Measurements from ENCODE around the gene CPTP. TPM values are rescaled to one million over a fixed set of nuclear protein-coding genes. Genes with fewer than 3 reads are reported as not detected.

CPTP gene
- total RNA-seq, 1 experiment from 2014 or later: 14.0 TPM

DNA sequence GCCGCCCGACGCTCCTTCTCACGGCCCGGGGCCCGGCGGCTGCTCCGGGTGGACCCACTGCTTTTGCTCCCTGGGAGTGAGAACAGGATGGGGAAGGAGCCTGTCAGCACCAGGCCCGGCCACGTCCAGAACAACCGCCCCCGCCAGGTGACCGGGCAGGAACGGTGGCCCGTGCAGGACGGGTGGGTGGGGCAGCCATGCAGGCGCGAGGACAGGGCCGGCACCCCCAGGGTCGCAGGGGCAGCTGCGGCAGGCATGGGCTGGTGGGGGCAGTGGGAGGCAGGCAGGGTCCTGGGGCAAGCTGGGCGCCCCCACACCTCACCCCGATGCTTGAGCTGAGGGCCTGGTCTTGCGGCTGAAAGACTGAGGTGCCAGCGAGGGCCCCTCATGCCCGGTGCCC lies 11.8 kb downstream of the CPTP start:
- no CpG with 5 or more reads among the region's 26 CpGs for WGBS (ENCODE audit: extremely low coverage, insufficient read length, low lambda C conversion rate)

More for the DNA sequence above, 11.8 kb downstream of the CPTP start:
- H3K23ac ChIP-seq (ENCODE audit: insufficient read length, low read depth, low read length): no peak overlapping the region
- Mint-ChIP-seq H3K27ac (no peak overlapping the region), H3K36me3 (ENCODE audit: insufficient read depth in 1 of 3, low read depth in 3 of 3) (peaks cover 15 to 31% (median 23%) of the 10 kb centered on the region in 3 experiments), H3K9me3 (peaks cover 0 to 8% of the 10 kb centered on the region in 2 experiments; a peak in 3 of 5 replicates), H3K27me3 (ENCODE audit: low read depth) (no peaks in the 10 kb centered on the region), H3K4me1 (no peaks in the 10 kb centered on the region), H3K4me3 (no peak overlapping the region)
- H3K9ac ChIP-seq (ENCODE audit: extremely low read depth, insufficient read length, low read length): no peak overlapping the region
- no peak overlapping the region for H4K5ac ChIP-seq (ENCODE audit: insufficient read length, low read depth, low read length)
- H3K79me1 ChIP-seq (ENCODE audit: insufficient read depth, low read depth, low read length, poor library complexity, severe bottlenecking): no peaks in the 10 kb centered on the region
- no peak overlapping the region for H3K56ac ChIP-seq (ENCODE audit: insufficient read length, low read depth, low read length)
- H2BK15ac ChIP-seq (ENCODE audit: low read depth, low read length): no peak overlapping the region
- H3K9me3 ChIP-seq (ENCODE audit: control insufficient read depth, low read depth, low read length): no peaks in the 10 kb centered on the region
- no peak overlapping the region for H2BK5ac ChIP-seq (ENCODE audit: insufficient read length, low read length)
- no peaks in the 10 kb centered on the region for H3K4me1 ChIP-seq (ENCODE audit: insufficient read depth, low read length)
- H3T11ph ChIP-seq (ENCODE audit: low read length): no peak overlapping the region
- no peak overlapping the region for H2AFZ ChIP-seq (ENCODE audit: low read length)
- no peak overlapping the region for H2BK12ac ChIP-seq (ENCODE audit: insufficient read length, low read depth, low read length)
- H3K23me2 ChIP-seq (ENCODE audit: insufficient read length, low read depth, low read length, poor library complexity, severe bottlenecking): no peaks in the 10 kb centered on the region
- no peak overlapping the region for H4K91ac ChIP-seq (ENCODE audit: insufficient read length, low read depth, low read length)
- H3K4ac ChIP-seq (ENCODE audit: low read depth, low read length): no peak overlapping the region
- H4K20me1 ChIP-seq (ENCODE audit: control insufficient read depth, insufficient read depth, insufficient read length): no peaks in the 10 kb centered on the region
- no peak for DNase-seq
- no peak overlapping the region for H2BK20ac ChIP-seq (ENCODE audit: low read depth, low read length, poor library complexity, severe bottlenecking)
- H3K4me2 ChIP-seq (ENCODE audit: insufficient read depth, insufficient read length, low read length): no peak overlapping the region
- H3K79me2 ChIP-seq (ENCODE audit: insufficient read depth, low read length): no peaks in the 10 kb centered on the region
- no peak overlapping the region for H2BK120ac ChIP-seq (ENCODE audit: low read depth, low read length, poor library complexity, severe bottlenecking)
- H3K18ac ChIP-seq (ENCODE audit: insufficient read length, low read depth, low read length): no peak overlapping the region
- no peaks in the 10 kb centered on the region for H3K27me3 ChIP-seq (ENCODE audit: insufficient read depth, low read length)
- H3K27ac ChIP-seq (ENCODE audit: insufficient read length, low read depth, low read length): no peak overlapping the region
- H2AK5ac ChIP-seq (ENCODE audit: insufficient read length, low read length): no peak overlapping the region
- TF ChIP-seq, protein P1, sequence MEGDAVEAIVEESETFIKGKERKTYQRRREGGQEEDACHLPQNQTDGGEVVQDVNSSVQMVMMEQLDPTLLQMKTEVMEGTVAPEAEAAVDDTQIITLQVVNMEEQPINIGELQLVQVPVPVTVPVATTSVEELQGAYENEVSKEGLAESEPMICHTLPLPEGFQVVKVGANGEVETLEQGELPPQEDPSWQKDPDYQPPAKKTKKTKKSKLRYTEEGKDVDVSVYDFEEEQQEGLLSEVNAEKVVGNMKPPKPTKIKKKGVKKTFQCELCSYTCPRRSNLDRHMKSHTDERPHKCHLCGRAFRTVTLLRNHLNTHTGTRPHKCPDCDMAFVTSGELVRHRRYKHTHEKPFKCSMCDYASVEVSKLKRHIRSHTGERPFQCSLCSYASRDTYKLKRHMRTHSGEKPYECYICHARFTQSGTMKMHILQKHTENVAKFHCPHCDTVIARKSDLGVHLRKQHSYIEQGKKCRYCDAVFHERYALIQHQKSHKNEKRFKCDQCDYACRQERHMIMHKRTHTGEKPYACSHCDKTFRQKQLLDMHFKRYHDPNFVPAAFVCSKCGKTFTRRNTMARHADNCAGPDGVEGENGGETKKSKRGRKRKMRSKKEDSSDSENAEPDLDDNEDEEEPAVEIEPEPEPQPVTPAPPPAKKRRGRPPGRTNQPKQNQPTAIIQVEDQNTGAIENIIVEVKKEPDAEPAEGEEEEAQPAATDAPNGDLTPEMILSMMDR (conservative IDR thresholded peaks at IDR 0.05): no peak
- no peak overlapping the region for H4K8ac ChIP-seq (replicated peaks; ENCODE audit: insufficient read length, low read depth, low read length)
- no peak overlapping the region for H3K14ac ChIP-seq (ENCODE audit: insufficient read depth, low read length)
